ENCODE data around the gene DVL1. TPM values are rescaled to one million over a fixed set of nuclear protein-coding genes. Genes with fewer than 3 reads are reported as not detected.
A peak's percentile ranks its signal among the peaks of the same experiment; 100 is the strongest.

DVL1 gene
- total and polyA plus RNA-seq, 2 of the 13 experiments (the other 11 are each of a cell fraction or from before 2014, with no cell fraction given): 30.8 to 60.4 TPM

- TF ChIP-seq ZNF780A (CRISPR knock-in tag; IDR thresholded peaks at IDR 0.05): no peak
- TF ChIP-seq, protein P1, sequence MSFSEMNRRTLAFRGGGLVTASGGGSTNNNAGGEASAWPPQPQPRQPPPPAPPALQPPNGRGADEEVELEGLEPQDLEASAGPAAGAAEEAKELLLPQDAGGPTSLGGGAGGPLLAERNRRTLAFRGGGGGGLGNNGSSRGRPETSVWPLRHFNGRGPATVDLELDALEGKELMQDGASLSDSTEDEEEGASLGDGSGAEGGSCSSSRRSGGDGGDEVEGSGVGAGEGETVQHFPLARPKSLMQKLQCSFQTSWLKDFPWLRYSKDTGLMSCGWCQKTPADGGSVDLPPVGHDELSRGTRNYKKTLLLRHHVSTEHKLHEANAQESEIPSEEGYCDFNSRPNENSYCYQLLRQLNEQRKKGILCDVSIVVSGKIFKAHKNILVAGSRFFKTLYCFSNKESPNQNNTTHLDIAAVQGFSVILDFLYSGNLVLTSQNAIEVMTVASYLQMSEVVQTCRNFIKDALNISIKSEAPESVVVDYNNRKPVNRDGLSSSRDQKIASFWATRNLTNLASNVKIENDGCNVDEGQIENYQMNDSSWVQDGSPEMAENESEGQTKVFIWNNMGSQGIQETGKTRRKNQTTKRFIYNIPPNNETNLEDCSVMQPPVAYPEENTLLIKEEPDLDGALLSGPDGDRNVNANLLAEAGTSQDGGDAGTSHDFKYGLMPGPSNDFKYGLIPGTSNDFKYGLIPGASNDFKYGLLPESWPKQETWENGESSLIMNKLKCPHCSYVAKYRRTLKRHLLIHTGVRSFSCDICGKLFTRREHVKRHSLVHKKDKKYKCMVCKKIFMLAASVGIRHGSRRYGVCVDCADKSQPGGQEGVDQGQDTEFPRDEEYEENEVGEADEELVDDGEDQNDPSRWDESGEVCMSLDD (CRISPR knock-in tag; IDR thresholded peaks at IDR 0.05; ENCODE audit: borderline replicate concordance): no peak
- TF ChIP-seq SCMH1 (CRISPR knock-in tag; IDR thresholded peaks at IDR 0.05; ENCODE audit: borderline replicate concordance): no peak
- TF ChIP-seq, protein P2, sequence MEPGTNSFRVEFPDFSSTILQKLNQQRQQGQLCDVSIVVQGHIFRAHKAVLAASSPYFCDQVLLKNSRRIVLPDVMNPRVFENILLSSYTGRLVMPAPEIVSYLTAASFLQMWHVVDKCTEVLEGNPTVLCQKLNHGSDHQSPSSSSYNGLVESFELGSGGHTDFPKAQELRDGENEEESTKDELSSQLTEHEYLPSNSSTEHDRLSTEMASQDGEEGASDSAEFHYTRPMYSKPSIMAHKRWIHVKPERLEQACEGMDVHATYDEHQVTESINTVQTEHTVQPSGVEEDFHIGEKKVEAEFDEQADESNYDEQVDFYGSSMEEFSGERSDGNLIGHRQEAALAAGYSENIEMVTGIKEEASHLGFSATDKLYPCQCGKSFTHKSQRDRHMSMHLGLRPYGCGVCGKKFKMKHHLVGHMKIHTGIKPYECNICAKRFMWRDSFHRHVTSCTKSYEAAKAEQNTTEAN (CRISPR knock-in tag; conservative IDR thresholded peaks at IDR 0.05): peak; percentile 50; the same call in 1 of the 2 replicates
- TF ChIP-seq FOXC1 (CRISPR knock-in tag; IDR thresholded peaks at IDR 0.05; ENCODE audit: borderline replicate concordance): 0 out of 2 replicates have a peak, but pooled peaks have one; percentile 2
- TF ChIP-seq ISX (CRISPR knock-in tag; conservative IDR thresholded peaks at IDR 0.05): no peak
- TF ChIP-seq ATF7 (IDR thresholded peaks at IDR 0.05): no peak
- TF ChIP-seq ATF7 (CRISPR knock-in tag; IDR thresholded peaks at IDR 0.05): no peak
- no peak for TF ChIP-seq ZNF510 (CRISPR knock-in tag; IDR thresholded peaks at IDR 0.05; ENCODE audit: low read depth)
- TF ChIP-seq ZSCAN9 (CRISPR knock-in tag; IDR thresholded peaks at IDR 0.05; ENCODE audit: borderline replicate concordance): no peak
- no peak for TF ChIP-seq ZSCAN30 (CRISPR knock-in tag; IDR thresholded peaks at IDR 0.05)
- no peak for TF ChIP-seq ZC3H4 (CRISPR knock-in tag; IDR thresholded peaks at IDR 0.05; ENCODE audit: borderline replicate concordance)
- no peak for TF ChIP-seq ZNF382 (CRISPR knock-in tag; IDR thresholded peaks at IDR 0.05; ENCODE audit: borderline replicate concordance)
- no peak for TF ChIP-seq CHCHD3 (CRISPR knock-in tag; IDR thresholded peaks at IDR 0.05)
- peak; percentile 45 for TF ChIP-seq STAG1 (CRISPR knock-in tag; IDR thresholded peaks at IDR 0.05)
- TF ChIP-seq PRPF4 (IDR thresholded peaks at IDR 0.05; ENCODE audit: low read depth, low read length, poor library complexity, severe bottlenecking): no peak
- no peak for TF ChIP-seq ZNF749 (CRISPR knock-in tag; IDR thresholded peaks at IDR 0.05; ENCODE audit: borderline replicate concordance)
- TF ChIP-seq ELF3 (CRISPR knock-in tag; IDR thresholded peaks at IDR 0.05): no peak
- TF ChIP-seq JDP2 (CRISPR knock-in tag; IDR thresholded peaks at IDR 0.05; ENCODE audit: borderline replicate concordance): no peak
- 0 out of 2 replicates have a peak, but pooled peaks have one; percentile 62 for TF ChIP-seq ZNF296 (CRISPR knock-in tag; conservative IDR thresholded peaks at IDR 0.05)
- no peak for TF ChIP-seq CC2D1A (CRISPR knock-in tag; IDR thresholded peaks at IDR 0.05)
- no peak for TF ChIP-seq ELF1 (CRISPR knock-in tag; IDR thresholded peaks at IDR 0.05)
- TF ChIP-seq ZNF138 (CRISPR knock-in tag; IDR thresholded peaks at IDR 0.05; ENCODE audit: low read depth): no peak
- no peak for TF ChIP-seq MZF1 (CRISPR knock-in tag; IDR thresholded peaks at IDR 0.05; ENCODE audit: borderline replicate concordance)
- TF ChIP-seq HDAC2 (CRISPR knock-in tag; IDR thresholded peaks at IDR 0.05): peak; percentile 18
- peak; percentile 63 for TF ChIP-seq ZFP91 (CRISPR knock-in tag; IDR thresholded peaks at IDR 0.05; ENCODE audit: borderline replicate concordance)
These were observed 43.7 kb downstream of the DVL1 start (continued) for GRCh38 chr1:1305300-1306069.

Data from HepG2 (cell line).